Activated effector memory CD4-positive, alpha-beta T cell treated with Interleukin-2 at 50 U/mL for 16 hours (primary cell): ENCODE data around the gene YBX2.
"Not testable (repeated sequence)": the region's sequence is repeated elsewhere in the genome, so short reads cannot be mapped to it uniquely, and the experiment has no call there.

Source experiments
- DNase-seq: peaks from one replicate; pipeline ENCODE4 v3.0.0-alpha.2; 2020

The YBX2 gene

DNA sequence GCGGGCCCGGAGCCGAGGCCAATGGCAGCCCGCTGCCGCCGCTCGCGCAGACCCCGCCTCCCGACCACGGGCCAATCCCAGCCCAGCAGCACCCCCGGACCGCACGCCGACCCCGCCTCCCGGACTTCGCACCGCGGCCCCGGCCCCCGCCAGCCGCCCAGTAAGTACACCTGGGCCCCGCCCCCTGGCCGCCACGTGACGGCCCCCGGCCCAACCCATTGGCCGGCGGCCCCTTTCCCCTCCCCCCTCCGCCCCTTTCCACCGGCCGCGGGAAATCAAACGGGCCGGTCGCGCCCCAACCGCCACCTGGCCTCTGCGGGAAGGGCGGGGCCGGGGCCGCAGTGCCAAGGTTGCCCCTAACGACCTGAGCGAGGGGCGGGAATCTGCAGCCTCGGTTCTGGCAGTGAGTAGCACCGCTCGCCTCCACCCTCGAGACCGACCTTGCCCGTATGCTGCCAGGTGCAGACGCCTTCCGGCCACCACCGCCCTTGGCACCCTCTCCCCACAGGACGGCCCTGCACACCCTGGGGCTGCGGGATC is at the start of gene YBX2:
Gene YBX2 (minus strand): TSS at position 26 of the 540 bp plus-strand sequence. CDS start 139 bp downstream, outside the sequence.
- DNase-seq = peak; percentile 55

GRCh38 chr17:7343250-7343649 is 48.8 kb upstream of the YBX2 start:
- no peak for DNase-seq

DNA sequence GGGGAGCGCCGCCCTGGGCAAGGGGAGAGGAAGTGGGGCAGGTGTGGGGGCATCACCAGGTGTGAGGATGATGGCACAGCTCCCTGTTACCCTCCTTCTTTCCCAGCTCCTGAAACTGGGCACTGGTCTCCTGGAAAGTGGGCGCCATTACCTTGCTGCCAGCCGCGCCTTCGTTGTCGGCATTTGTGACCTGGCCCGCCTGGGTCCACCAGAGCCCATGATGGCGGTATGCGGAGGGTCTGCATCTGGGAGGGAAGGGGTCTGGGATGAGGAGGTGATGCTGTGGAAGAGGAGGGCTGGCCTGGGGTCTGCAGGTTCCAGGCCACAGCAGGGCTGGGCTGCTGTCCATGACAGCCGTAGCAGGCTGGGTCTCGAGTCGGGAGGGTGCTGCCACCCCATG is 47.4 kb upstream of the YBX2 start:
- DNase-seq = no peak

DNA sequence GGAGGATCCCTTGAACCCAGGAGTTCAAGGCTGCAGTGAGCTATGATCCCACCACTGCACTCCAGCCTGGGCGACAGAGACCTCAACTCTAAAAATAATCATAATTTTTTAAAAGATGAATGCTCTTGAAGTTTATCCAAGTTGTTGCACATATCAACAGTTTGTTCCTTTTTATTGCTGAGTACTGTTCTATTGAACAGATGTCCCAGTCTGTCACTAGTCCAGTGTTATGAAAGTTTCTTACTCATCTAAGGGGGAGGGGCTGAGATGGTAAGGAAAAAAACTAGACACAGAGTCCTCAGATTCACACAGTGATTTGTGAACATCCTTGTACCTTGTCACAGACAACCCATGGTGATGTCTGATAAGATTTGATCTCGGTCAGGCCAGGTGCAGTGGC is 45.7 kb upstream of the YBX2 start:
- no peak for DNase-seq

GRCh38 chr17:7337600-7337999 is 43.2 kb upstream of the YBX2 start:
- DNase-seq = not testable (repeated sequence)

DNA sequence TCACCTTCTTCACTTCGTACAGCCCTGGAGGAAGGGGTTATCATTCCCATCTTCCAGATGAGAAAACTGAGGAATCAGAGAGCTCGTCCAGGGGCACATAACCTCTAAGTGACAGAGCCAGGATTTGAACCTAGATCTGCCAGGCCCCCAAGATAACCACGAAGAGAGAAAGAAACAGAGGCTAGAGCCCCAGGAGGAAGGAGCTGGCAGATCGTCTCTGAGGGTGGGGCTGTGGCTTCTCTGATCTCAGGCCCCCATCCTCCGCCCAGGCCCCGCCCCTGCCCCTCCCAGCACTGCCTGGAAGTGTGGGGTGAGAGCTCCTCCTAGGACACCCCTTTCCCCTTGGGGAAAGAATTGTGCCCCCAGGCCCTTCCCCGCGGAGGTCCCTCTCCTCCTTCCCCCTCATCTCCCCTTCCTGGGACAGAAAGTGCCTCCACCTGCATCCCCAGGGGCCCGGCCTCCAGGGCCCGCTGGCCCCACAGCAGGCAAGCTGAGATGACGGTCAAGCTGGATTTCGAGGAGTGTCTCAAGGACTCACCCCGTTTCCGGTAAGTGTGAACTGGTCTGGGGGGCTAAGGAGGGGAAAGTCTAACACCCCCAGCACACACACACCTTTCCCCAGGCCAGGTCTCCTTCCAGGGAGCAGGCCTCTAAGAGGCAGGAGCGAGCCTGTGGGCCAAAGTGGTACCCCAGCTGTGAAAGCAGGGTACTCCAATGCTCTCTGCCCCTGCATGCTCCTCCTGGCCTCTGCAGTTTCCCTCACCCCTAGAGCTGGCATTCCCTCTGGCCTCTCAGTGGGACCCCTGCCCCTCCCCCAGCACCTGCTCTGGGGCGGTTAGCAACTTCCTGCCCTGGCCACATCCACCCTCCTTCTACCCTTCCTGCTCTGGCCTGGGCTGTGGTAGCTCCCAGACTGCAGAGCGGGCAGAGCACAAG is 42.1 kb upstream of the YBX2 start, which contains the start of gene ACAP1:
Gene ACAP1 (plus strand): TSS at position 290 of the 936 bp plus-strand sequence. CDS start 206 bp downstream, at position 496.
- peak; percentile 89 for DNase-seq

- not testable (repeated sequence) for DNase-seq
Measured at GRCh38 chr17:7335765-7336164, 41.3 kb upstream of the YBX2 start.

DNA sequence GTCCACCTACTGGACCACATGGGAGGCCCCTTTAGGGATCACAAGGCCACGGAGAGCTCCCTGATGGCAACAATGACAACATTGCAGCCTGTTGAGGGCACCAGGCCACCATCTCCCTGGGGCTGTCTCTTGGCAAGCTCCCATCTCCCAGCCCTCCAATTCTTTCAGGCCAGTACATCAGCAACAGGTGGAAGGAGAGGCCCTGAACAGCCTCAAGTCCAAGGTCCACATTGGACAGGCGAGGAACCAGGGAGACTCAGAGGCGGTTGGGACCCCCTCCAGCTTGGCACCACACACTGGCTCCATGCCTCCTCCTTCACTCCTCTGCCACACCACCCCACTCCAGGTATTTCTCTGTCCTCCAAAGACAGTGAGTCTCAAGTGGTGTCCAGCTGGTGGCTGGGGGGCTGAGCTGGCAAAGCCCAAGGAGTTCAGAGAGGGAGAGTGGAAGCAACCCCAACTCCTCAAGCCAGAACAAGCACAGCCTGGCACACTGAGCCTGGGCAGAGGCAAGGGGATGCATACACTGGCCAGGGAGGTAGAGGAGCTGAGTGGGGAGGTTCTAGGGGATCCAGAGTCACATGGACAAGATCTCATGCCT is 40.6 kb upstream of the YBX2 start:
- DNase-seq = no peak

GRCh38 chr17:7332600-7333069 is 38.2 kb upstream of the YBX2 start:
- not testable (repeated sequence) for DNase-seq

GRCh38 chr17:7332111-7332510 is 37.7 kb upstream of the YBX2 start:
- no peak for DNase-seq

- no peak for DNase-seq
Measured at GRCh38 chr17:7330638-7331015, 36.2 kb upstream of the YBX2 start.

- peak; percentile 68 for DNase-seq
Measured at GRCh38 chr17:7329997-7330637, 35.7 kb upstream of the YBX2 start.

DNA sequence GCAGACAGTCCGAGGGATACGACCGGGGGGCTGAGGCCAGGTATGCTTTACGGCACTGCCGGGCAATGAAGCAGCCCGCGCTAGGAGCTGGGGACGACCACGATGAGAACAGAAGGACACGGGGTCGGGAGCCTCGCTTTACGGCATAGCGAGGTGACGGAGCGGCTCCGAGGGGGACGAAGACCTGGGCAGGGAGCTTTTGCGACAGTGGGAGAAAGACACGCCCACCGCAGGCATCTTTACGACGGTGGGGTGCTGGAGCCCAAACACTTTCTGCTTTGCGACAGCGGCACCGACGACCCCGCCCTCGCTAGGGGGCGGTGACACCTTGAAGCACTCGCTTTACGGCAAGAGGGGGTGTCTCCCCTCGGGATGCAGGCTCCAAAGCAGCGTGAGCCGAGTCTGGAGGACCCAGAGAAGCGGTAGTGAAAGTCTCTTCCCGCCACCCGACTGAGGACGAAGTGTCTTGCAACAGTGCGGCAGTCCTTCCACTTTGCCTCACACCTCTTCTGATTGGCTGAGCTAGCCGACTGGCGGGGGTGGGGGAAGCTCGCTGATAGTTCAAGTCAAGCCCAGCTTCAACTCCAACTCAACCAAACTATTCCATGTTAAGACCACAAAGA is 35.0 kb upstream of the YBX2 start:
- DNase-seq = peak; percentile 92

GRCh38 chr17:7328840-7329373 is 34.5 kb upstream of the YBX2 start, which contains the start of gene NEURL4:
Gene NEURL4, minus strand, starts transcription at chr17:7329335. Its CDS starts 23 bp downstream, at chr17:7329312.
- DNase-seq = no peak

DNA sequence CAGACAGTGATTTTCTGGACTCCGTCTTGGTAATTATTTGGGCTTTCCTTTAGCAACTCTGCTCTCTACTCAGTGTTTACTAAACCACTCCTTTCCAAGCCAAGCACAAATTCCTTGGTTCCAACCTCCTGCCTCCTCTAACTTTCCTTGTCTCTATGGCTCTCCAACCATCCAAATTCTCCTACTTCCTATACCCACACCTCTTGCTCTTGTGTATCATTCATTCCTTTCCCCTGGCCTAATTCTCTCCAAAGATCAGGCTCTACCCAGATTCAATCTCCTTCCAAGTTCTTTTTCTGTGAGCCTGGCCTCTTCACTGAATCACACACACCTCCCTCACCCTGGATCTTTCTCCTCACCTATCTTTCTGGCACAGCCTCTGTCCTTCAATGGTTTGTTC is 33.6 kb upstream of the YBX2 start:
- DNase-seq = no peak

GRCh38 chr17:7327501-7327900 is 33.1 kb upstream of the YBX2 start:
- DNase-seq = no peak

GRCh38 chr17:7327056-7327455 is 32.6 kb upstream of the YBX2 start:
- DNase-seq = no peak

DNA sequence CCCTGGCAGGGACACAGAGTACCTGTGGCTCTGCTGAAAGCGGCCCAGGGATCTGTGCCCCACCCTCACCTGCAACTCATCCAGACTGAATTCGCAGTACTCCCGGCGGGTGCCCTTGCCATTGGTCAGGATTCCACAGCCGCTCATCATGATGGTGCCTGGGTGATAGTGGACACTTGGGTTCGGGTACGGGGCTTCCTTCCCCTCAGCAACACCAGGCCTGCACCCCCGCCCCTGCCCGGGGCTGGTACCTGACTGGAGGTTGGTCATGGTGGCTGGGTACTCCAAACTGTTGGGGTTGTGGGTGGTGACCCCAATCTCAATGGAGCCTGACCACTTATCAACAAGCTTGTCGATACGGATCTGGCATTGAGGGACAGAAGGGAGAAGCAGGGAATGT is 31.7 kb upstream of the YBX2 start:
- no peak for DNase-seq

- no peak for DNase-seq
Measured at GRCh38 chr17:7325031-7325528, 30.6 kb upstream of the YBX2 start.

- no peak for DNase-seq
Measured at GRCh38 chr17:7324438-7324779, 30.0 kb upstream of the YBX2 start.

DNA sequence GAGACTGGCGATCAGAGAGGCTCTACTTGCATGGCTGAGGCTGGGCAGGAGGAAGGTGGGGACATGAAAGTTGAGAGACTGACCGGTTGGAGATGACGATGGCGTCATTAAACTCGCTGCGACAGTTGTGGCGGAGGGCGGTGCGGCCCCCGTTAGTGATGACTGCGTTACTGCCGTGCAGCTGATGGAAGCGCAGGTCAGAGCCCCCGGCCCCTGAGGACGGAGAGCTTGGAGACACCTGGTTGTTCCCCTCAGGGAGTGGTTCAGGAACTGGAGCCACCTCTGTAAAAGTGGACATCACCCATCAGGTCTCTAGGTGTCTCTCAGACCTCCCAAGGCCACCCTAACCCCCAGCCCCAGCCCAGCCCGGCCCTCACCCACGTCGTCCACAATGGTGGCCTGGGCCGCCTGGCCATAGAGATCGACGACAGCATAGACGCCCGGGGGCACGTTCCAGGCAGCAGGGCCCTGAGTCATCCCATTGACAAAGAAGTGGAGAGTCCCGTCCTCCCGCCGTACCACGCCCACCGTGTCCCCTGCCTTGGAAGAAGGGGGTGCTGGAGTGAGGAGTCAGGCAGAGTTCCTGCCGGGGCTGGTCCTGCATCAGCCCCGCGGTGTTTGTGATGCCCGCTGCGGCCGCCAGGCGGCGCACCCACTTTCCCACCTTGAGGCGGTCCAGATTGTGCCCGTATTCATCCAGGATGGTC is 29.4 kb upstream of the YBX2 start:
- DNase-seq = peak; percentile 57
